Colonic mucosa (tissue), 4 donors: ENCODE measurements around the gene ABCC3. TPM values are rescaled to one million over a fixed set of nuclear protein-coding genes. Genes with fewer than 3 reads are reported as not detected.
A peak's percentile ranks its signal among the peaks of the same experiment; 100 is the strongest.
"Not testable (repeated sequence)": the region's sequence is repeated elsewhere in the genome, so short reads cannot be mapped to it uniquely, and the experiment has no call there.

Source experiments
- DNase-seq: peaks from one replicate; pipeline ENCODE4 v3.0.0-alpha.2; 2020
- H3K27ac ChIP-seq: fragments of 200-600 bp; one replicate; pipeline ENCODE4 v1.8.0; 2021
- H3K27me3 ChIP-seq: fragments of 200-600 bp; one replicate; pipeline ENCODE4 v1.8.0; 2021
- H3K36me3 ChIP-seq: fragments of 200-600 bp; one replicate; pipeline ENCODE4 v1.8.0; 2021
- H3K4me1 ChIP-seq: fragments of 200-600 bp; one replicate; pipeline ENCODE4 v1.8.0; 2021; ENCODE audit warnings: mild to moderate bottlenecking
- H3K4me3 ChIP-seq: fragments of 200-600 bp; one replicate; pipeline ENCODE4 v1.8.0; 2021
- H3K9ac ChIP-seq, 2 donors: one replicate each; pipeline ENCODE4 v1.7.0; 2013; ENCODE audit warnings: control low read depth in 2 of 2, low read depth in 2 of 2, low read length in 2 of 2
- H3K9me3 ChIP-seq: fragments of 200-600 bp; one replicate; pipeline ENCODE4 v1.8.0; 2021
- intact Hi-C: fragments of 100-400 bp; cut with DNase I; formaldehyde crosslinking; loops from one replicate; pipeline ENCODE4 v1.14.1; 2022
- total RNA-seq, 2 donors: library from RNA; stranded (reverse); fragmentation: NEBNext Ultra II Directional in 1 of 2; extraction: Animal tissue kit (Norgen Biotek cat#: 25700) in 1 of 2; gene quantifications; one replicate each; pipeline ENCODE4 v1.2.1, GENCODE V29; 2021
- TF ChIP-seq, protein P1 (sequence below): fragments of 200-600 bp; IDR thresholded peaks from one replicate; pipeline ENCODE4 v1.8.0; 2022; ENCODE audit warnings: antibody characterized with exemption, mild to moderate bottlenecking
- donor health status: healthy.
- donor health status: DM: no; HTN: no; CAD: no.
- donor health status: DM: no; HTN: no; CAD: no.

The ABCC3 gene
- total RNA-seq, 2 donors from 2014 or later = 187 to 226 TPM

DNA sequence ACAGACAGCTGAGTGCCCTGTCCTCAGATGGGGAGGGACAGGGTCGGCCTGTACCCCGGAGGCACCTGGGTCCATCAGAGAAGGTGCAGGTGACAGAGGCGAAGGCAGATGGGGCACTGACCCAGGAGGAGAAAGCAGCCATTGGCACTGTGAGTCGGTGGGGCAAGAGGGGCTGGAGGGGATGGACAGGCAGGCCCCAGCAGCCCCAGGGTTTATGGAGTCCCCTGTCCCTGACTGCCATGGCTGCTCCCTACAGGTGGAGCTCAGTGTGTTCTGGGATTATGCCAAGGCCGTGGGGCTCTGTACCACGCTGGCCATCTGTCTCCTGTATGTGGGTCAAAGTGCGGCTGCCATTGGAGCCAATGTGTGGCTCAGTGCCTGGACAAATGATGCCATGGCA is 40.9 kb downstream of the ABCC3 start:
- H3K27ac ChIP-seq = peak overlapping the region; percentile 55
- H3K9ac ChIP-seq = peak overlapping the region in 1 of 2 donors; percentile 59
- no peaks in the 10 kb centered on the region for H3K27me3 ChIP-seq
- H3K9me3 ChIP-seq = no peaks in the 10 kb centered on the region
- peaks cover 8% of the 10 kb centered on the region for H3K4me1 ChIP-seq
- no peaks in the 10 kb centered on the region for H3K36me3 ChIP-seq
- DNase-seq = peak; percentile 77
- TF ChIP-seq, protein P1, sequence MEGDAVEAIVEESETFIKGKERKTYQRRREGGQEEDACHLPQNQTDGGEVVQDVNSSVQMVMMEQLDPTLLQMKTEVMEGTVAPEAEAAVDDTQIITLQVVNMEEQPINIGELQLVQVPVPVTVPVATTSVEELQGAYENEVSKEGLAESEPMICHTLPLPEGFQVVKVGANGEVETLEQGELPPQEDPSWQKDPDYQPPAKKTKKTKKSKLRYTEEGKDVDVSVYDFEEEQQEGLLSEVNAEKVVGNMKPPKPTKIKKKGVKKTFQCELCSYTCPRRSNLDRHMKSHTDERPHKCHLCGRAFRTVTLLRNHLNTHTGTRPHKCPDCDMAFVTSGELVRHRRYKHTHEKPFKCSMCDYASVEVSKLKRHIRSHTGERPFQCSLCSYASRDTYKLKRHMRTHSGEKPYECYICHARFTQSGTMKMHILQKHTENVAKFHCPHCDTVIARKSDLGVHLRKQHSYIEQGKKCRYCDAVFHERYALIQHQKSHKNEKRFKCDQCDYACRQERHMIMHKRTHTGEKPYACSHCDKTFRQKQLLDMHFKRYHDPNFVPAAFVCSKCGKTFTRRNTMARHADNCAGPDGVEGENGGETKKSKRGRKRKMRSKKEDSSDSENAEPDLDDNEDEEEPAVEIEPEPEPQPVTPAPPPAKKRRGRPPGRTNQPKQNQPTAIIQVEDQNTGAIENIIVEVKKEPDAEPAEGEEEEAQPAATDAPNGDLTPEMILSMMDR = no peak
- intact Hi-C loops = no loop called here
- no peak overlapping the region for H3K4me3 ChIP-seq

DNA sequence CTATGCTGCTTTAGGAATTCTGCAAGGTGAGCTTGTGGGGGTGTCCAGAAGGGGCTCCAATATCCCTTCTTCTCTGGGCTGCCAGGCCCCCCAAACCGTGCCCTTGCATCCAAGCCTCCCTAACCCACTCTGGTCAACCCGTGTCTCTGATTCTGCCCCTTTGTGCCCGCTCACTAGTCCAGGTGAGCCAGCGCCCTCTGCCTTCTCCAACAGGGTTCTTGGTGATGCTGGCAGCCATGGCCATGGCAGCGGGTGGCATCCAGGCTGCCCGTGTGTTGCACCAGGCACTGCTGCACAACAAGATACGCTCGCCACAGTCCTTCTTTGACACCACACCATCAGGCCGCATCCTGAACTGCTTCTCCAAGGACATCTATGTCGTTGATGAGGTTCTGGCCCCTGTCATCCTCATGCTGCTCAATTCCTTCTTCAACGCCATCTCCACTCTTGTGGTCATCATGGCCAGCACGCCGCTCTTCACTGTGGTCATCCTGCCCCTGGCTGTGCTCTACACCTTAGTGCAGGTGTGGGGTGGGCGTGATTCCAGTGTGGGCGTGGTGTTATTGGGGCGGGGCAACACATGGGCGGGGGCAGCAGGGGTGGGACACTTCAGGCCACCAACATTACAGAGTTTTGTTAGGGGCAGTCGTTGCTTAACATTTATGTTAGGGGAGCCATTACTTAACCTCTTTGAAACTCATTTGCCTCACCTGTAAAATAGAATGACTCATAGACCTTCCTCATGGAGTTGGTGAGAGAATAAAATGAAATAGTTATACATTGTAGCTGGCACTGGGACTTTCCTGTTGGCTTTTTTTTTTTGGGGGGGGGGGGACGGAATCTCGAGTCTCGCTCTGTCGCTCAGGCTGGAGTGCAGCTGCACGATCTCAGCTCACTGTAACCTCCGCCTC is 41.6 kb downstream of the ABCC3 start:
- Histone ChIP-seq H3K9ac (no peak overlapping the region), H3K36me3 (no peaks in the 10 kb centered on the region), H3K4me1 (peaks cover 12% of the 10 kb centered on the region), H3K4me3 (no peak overlapping the region), H3K27ac (peak overlapping the region; percentile 55), H3K9me3 (no peaks in the 10 kb centered on the region), H3K27me3 (no peaks in the 10 kb centered on the region)
- TF ChIP-seq, protein P1 = no peak
- peak; percentile 58 for DNase-seq
- intact Hi-C loops = no loop called here

DNA sequence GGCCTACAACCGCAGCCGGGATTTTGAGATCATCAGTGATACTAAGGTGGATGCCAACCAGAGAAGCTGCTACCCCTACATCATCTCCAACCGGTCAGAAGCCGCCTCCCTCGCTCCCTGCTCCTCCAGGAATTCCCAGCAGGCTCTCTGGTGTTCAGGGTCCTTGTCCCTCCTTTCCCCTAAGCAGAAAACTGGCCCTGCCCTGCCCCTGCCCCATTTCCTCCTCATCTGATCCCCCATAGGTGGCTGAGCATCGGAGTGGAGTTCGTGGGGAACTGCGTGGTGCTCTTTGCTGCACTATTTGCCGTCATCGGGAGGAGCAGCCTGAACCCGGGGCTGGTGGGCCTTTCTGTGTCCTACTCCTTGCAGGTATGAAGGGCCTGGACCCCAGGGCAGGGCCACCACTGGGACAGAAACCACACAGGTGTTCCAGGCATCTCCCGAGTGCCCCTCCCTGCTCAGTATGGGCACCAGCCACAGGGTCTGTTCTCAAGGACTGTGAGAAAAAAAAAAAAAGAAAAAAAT is 43.2 kb downstream of the ABCC3 start:
- TF ChIP-seq, protein P1 = no peak
- H3K9ac ChIP-seq = no peak overlapping the region
- H3K36me3 ChIP-seq = no peaks in the 10 kb centered on the region
- no peak overlapping the region for H3K27ac ChIP-seq
- H3K9me3 ChIP-seq = no peaks in the 10 kb centered on the region
- H3K4me3 ChIP-seq = no peak overlapping the region
- intact Hi-C loops = no loop called here
- no peaks in the 10 kb centered on the region for H3K27me3 ChIP-seq
- peaks cover 16% of the 10 kb centered on the region for H3K4me1 ChIP-seq
- no peak for DNase-seq

DNA sequence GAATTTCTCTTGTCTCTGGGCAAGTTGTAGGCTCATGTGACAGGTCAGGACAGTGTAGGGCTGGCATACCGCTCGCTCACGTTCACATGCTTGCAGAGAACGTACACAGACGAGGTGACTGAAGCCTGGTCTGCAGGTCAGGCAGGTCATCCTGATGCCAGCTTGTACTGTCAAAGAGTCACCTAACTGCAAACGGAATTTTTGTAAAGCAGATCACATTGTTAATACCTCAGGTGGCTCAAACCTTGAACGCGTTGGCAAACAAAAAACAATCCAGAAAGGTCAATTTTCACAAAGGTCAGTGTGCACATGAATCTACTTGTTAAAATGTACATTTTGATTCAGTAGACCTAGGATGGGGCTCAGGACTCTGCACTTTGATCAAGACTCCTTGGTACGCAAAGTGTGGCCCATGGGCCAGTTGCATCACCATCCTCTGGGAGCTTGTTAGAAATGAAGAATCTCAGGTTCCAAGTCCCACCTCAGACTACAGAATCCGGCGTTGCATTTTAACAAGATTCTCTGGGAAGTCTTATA is 44.4 kb downstream of the ABCC3 start:
- no peaks in the 10 kb centered on the region for H3K27me3 ChIP-seq
- H3K9ac ChIP-seq = no peak overlapping the region
- no peak overlapping the region for H3K27ac ChIP-seq
- peaks cover 16% of the 10 kb centered on the region for H3K4me1 ChIP-seq
- no peaks in the 10 kb centered on the region for H3K36me3 ChIP-seq
- intact Hi-C loops = no loop called here
- no peak for DNase-seq
- H3K4me3 ChIP-seq = no peak overlapping the region
- H3K9me3 ChIP-seq = no peaks in the 10 kb centered on the region
- TF ChIP-seq, protein P1 = no peak

DNA sequence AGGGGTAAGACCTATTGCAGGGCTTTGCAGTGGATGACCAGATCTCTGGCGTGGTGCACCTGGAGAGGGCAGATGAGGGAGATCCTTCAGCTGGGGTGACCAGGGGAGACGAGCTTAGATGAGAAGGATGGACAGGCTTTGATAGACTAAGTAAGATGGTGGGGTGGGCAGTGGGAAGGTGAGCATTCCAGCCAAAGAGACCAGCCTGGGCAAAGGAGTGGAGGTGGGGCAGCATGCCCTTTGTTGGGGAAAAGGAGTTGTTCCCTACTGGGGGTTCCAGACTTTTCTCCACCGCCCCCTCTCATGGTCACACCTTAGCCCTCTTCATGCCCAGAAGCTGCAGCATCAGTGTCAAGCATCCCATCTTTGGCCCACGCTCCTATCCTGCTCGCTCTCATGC is 45.4 kb downstream of the ABCC3 start:
- intact Hi-C loops = loop anchor here (5.0 kb wide), 1 partner anchor 48 kb away; the partner anchor contains the start of gene ABCC3
- no peaks in the 10 kb centered on the region for H3K36me3 ChIP-seq

DNA sequence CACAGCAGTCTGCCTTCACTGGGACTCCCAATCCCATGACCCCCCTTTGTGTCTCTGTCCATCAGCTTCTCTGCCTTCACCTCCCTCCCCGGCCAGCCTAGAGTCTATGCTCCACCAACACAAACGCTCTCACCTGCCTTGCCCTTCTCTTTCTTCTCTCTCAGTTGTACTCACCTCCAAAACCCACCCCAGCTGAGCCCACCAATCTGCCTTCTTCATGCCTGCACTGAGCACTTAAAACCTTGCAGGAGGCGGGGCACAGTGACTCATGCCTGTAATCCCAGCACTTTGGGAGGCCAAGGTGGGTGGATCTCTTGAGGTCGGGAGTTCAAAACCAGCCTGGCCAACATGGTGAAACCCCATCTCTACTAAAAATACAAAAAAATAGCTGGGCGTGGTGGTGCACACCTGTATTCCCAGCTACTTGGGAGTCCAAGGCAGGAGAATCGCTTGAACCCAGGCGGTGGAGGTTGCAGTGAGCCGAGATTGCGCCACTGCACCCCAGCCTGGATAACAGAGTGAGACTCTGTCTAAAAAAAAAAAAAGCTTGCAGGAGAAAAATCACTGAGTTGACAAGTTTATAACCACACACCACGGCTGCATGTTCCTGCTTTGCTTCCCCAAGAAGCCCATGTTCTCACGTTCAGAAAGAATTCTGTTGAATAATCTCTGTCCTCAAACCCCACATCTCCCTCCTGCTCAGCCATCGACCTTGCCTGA is 46.0 kb downstream of the ABCC3 start:
- intact Hi-C loops = loop anchor here (5.0 kb wide), 1 partner anchor 48 kb away; the partner anchor contains the start of gene ABCC3
- H3K4me1 ChIP-seq = peaks cover 20% of the 10 kb centered on the region
- H3K9me3 ChIP-seq, H3K9ac ChIP-seq, H3K4me3 ChIP-seq, DNase-seq, H3K36me3 ChIP-seq, H3K27me3 ChIP-seq: not testable (repeated sequence)
- H3K27ac ChIP-seq = peak overlapping the region; percentile 33

More for the DNA sequence above, 45.4 kb downstream of the ABCC3 start:
- no peak overlapping the region for H3K4me3 ChIP-seq
- peaks cover 19% of the 10 kb centered on the region for H3K4me1 ChIP-seq
- no peak overlapping the region for H3K9ac ChIP-seq
- no peak overlapping the region for H3K27ac ChIP-seq
- no peaks in the 10 kb centered on the region for H3K9me3 ChIP-seq
- no peaks in the 10 kb centered on the region for H3K27me3 ChIP-seq
- TF ChIP-seq, protein P1 = no peak
- DNase-seq = no peak
